Tibial artery (tissue), 4 donors: Measurements from ENCODE around the gene EPB41.

Experiments
- DNase-seq, 2 donors: peaks; one replicate each; pipeline ENCODE4 v3.0.0-alpha.2; 2019
- H3K27ac ChIP-seq, 2 donors: fragments of 200-600 bp; sonication (generic) in 1 of 2; 1 replicate in 1 of 2; 2 replicates in 1 of 2; pipeline ENCODE4 v1.5.1; 2018 to 2019; ENCODE audit warnings: mild to moderate bottlenecking in 1 of 2
- H3K27me3 ChIP-seq, 2 donors: fragments of 200-600 bp; sonication (generic) in 1 of 2; one replicate each; pipeline versions ENCODE4 v1.5.1 to v1.6.0; 2016 to 2019
- H3K36me3 ChIP-seq, 3 donors: fragments of 200-600 bp; sonication (generic) in 2 of 3; one replicate each; pipeline ENCODE4 v1.5.1; 2016 to 2019; ENCODE audit warnings: mild to moderate bottlenecking in 2 of 3
- H3K4me1 ChIP-seq, 4 donors: fragments of 200-600 bp; sonication (generic) in 2 of 4; 1 replicate in 3 of 4; 2 replicates in 1 of 4; pipeline ENCODE4 v1.5.1; 2016 to 2019
- H3K4me3 ChIP-seq, 2 donors: fragments of 200-600 bp; sonication (generic) in 1 of 2; 1 replicate in 1 of 2; 2 replicates in 1 of 2; pipeline ENCODE4 v1.5.1; 2018 to 2019; ENCODE audit warnings: mild to moderate bottlenecking in 2 of 2
- H3K9me3 ChIP-seq, 3 donors: fragments of 200-600 bp; sonication (generic) in 1 of 3; one replicate each; pipeline ENCODE4 v1.5.1; 2016 to 2019
- intact Hi-C: fragments of 100-400 bp; cut with DNase I; formaldehyde crosslinking; loops from one replicate; pipeline ENCODE4 v1.15.0; 2023; ENCODE audit warnings: low total_unique reads
- TF ChIP-seq, protein P1 (sequence below), 2 experiments: fragments of 200-600 bp in 1 of 2; fragments of 450-650 bp in 1 of 2; IDR thresholded peaks; one replicate each; pipeline ENCODE4 v1.5.1; 2017 to 2019; ENCODE audit warnings: antibody characterized with exemption in 2 of 2, mild to moderate bottlenecking in 1 of 2, moderate library complexity in 1 of 2

The EPB41 gene

DNA sequence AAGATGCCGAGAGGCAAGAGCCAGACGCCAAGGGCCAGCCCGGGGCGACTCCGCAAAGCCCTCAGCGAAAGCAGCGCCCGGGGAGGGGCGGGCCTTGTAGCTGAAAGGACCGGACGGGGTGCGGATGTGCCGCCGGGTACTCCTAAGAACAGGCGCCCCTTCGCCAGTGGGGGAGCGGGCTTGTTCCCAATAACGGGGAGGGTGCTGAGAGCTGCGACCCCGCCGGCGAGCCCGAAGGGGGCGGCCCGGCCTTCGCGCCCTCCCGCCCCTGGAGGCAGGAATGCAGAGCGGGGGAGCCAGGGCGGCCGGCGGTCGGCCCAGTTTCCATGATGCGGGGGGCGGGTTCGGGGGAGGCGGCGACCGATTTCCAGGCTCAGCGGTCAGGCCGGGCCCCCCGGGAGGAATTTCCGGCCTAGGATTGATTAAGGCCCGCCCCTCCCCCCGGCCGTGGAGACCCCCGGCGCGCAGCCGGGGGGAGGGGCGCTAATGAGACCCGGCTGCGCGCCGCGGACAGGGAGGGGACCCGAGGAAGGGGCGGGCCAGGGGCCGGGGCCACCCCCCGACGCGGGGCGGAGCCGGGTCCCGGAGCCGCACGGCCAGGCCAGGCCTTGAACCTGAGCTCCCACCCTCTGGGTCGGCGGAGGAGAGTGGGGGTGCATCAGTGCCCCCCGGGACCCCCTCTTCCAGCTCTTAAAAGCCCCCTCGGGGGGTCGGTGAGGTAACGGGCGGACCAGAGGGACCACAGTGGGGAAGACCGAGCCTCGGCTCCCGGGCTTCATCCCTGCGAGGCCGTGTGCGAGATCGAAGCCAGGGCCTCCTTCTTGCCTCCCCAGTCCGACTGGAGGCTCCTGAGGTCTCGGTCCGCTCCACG lies 210.2 kb downstream of the EPB41 start:
- Histone ChIP-seq H3K36me3 (no peaks in the 10 kb centered on the region), H3K9me3 (no peaks in the 10 kb centered on the region), H3K4me1 (peaks cover 0 to 43% (median 27%) of the 10 kb centered on the region in 4 donors), H3K27ac (peak overlapping the region; percentile 96 to 100), H3K27me3 (no peaks in the 10 kb centered on the region), H3K4me3 (peak overlapping the region; percentile 78 to 85)
- peak; percentile 74 to 91 for DNase-seq
- intact Hi-C loops: loop anchor here (5.0 kb wide), 2 partner anchors 58 to 237 kb away; partner anchors contain the start of gene SRSF4
- TF ChIP-seq, protein P1, sequence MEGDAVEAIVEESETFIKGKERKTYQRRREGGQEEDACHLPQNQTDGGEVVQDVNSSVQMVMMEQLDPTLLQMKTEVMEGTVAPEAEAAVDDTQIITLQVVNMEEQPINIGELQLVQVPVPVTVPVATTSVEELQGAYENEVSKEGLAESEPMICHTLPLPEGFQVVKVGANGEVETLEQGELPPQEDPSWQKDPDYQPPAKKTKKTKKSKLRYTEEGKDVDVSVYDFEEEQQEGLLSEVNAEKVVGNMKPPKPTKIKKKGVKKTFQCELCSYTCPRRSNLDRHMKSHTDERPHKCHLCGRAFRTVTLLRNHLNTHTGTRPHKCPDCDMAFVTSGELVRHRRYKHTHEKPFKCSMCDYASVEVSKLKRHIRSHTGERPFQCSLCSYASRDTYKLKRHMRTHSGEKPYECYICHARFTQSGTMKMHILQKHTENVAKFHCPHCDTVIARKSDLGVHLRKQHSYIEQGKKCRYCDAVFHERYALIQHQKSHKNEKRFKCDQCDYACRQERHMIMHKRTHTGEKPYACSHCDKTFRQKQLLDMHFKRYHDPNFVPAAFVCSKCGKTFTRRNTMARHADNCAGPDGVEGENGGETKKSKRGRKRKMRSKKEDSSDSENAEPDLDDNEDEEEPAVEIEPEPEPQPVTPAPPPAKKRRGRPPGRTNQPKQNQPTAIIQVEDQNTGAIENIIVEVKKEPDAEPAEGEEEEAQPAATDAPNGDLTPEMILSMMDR (IDR thresholded peaks at IDR 0.05): peak; percentile 92 to 99

DNA sequence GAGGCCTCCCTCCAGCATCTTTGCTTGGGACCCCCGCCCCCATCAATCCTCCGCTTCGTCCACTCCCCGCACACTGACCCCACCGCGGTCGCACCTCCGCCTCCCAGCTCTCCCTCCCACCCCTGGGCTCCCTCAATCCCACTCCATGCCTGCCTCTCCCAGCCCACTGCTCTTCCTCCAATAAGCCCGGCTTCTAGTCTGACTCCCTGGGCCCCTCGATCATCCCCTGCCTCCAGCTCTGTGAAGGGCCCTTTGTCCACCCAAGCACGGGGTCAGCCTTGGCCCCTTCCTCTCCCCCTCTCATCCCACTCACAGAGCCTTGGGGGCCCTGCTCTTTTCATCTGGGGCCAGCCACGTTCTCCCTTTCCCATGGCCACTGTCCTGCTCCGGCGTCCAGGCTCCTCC lies 210.9 kb downstream of the EPB41 start:
- Histone ChIP-seq H3K27ac (peak overlapping the region; percentile 96 to 100), H3K4me1 (peaks cover 0 to 41% (median 21%) of the 10 kb centered on the region in 4 donors), H3K27me3 (no peaks in the 10 kb centered on the region), H3K36me3 (no peaks in the 10 kb centered on the region), H3K9me3 (no peaks in the 10 kb centered on the region), H3K4me3 (peak overlapping the region; percentile 78 to 85)
- TF ChIP-seq, protein P1 (IDR thresholded peaks at IDR 0.05): no peak
- intact Hi-C loops: no loop called here
- DNase-seq: no peak

DNA sequence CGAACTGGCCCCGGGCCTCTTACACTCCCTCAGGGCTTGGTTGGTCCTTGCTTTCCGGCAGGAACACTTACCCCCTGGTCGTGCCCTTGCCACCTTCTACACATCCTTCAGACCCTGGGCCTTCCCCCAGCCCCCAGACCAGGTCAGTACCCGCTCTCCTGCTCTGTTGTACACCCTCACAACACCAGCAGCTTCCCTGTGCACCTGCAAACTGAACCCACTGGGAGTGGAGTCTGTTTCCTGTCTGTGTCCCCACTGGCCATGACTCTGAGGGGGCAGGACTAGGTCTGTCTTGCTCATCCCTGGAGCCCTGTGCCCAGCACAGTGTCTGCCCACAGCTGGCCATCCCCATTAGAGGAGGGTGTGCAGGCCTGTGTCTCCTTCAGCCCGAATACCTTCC lies 211.4 kb downstream of the EPB41 start:
- Histone ChIP-seq H3K27me3 (no peaks in the 10 kb centered on the region), H3K4me3 (no peak overlapping the region), H3K36me3 (no peaks in the 10 kb centered on the region), H3K4me1 (peaks cover 0 to 35% (median 18%) of the 10 kb centered on the region in 4 donors), H3K27ac (peak overlapping the region; percentile 96 to 100), H3K9me3 (no peaks in the 10 kb centered on the region)
- TF ChIP-seq, protein P1 (IDR thresholded peaks at IDR 0.05): no peak
- intact Hi-C loops: no loop called here
- DNase-seq: no peak

DNA sequence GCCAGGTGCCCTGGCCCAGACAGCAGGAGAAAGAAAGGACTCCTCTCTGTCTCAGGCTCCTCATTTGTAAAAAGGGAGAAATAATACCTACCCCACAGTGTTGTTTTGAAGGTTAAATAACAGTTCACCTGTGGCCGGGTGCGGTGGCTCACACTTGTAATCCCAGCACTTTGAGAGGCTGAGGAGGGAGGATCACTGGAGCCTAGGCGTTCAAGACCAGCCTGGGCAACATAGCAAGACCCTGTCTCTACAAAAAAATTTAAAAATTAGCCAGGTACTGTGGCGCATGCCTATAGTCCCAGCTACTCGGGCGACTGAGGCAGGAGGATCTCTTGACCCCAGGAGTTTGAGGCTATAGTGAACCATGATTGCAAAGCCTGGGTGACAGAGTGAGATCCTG lies 211.8 kb downstream of the EPB41 start:
- Histone ChIP-seq H3K36me3 (no peaks in the 10 kb centered on the region), H3K9me3 (no peaks in the 10 kb centered on the region), H3K27me3 (no peaks in the 10 kb centered on the region), H3K4me3 (no peak overlapping the region), H3K27ac (no peak overlapping the region), H3K4me1 (peaks cover 0 to 31% (median 15%) of the 10 kb centered on the region in 4 donors)
- DNase-seq: no peak
- TF ChIP-seq, protein P1 (IDR thresholded peaks at IDR 0.05): no peak
- intact Hi-C loops: no loop called here

DNA sequence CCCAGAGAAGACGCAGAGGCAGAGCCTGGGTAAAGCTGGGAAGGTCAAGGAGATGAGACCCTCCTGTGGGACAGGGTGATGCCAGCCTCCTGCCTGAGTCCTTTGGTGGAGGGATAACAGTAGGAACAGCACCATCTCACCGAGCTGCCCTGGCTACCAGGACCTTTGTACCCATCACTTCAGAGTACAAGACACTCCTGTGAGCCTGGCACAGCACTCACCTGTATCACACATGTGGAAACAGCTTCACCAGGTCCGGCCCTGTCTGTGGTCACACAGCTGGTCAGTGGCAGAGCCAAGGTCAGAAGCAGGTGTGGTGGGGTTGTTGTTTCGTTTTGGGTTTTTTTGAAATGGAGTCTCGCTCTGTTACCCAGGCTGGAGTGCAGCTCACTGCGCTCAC lies 214.4 kb downstream of the EPB41 start:
- TF ChIP-seq, protein P1 (IDR thresholded peaks at IDR 0.05): no peak
- no peak overlapping the region for H3K27ac ChIP-seq
- H3K36me3 ChIP-seq: no peaks in the 10 kb centered on the region
- no peaks in the 10 kb centered on the region for H3K9me3 ChIP-seq
- H3K27me3 ChIP-seq: no peaks in the 10 kb centered on the region
- no peak for DNase-seq
- intact Hi-C loops: no loop called here
- H3K4me3 ChIP-seq: no peak overlapping the region
- H3K4me1 ChIP-seq: peaks cover 0 to 10% (median 6%) of the 10 kb centered on the region in 4 donors
